Neural cell (in vitro differentiated cells): ENCODE measurements around the gene FARP1. TPM values are rescaled to one million over a fixed set of nuclear protein-coding genes. Genes with fewer than 3 reads are reported as not detected.

Experiments used
- H2AFZ ChIP-seq: fragments of 200-600, 300-800 bp; sonication (generic), shearing (Covaris generic); 2 replicates; pipeline ENCODE4 v1.6.0; 2014; ENCODE audit warnings: low read depth, mild to moderate bottlenecking, antibody characterized with exemption, low read length, moderate library complexity
- H3F3A ChIP-seq: fragments of 200-600 bp; shearing (Covaris generic); 2 replicates; pipeline ENCODE4 v1.6.1; 2016; ENCODE audit warnings: mild to moderate bottlenecking, moderate library complexity, mixed read lengths, antibody characterized with exemption, low read length; ENCODE audit not compliant: insufficient read depth, poor library complexity, severe bottlenecking
- H3K27ac ChIP-seq: fragments of 200-600, 300-800 bp; sonication (generic), shearing (Covaris generic); 2 replicates; pipeline ENCODE4 v1.5.1; 2014; ENCODE audit warnings: mild to moderate bottlenecking, low read length, moderate library complexity
- H3K27me3 ChIP-seq: fragments of 300-800, 200-600 bp; sonication (generic), shearing (Covaris generic); 2 replicates; pipeline ENCODE4 v1.6.0; 2014; ENCODE audit warnings: mild to moderate bottlenecking, low read depth, low read length, moderate library complexity; ENCODE audit not compliant: insufficient read depth
- H3K36me3 ChIP-seq: fragments of 300-800, 200-600 bp; sonication (generic), shearing (Covaris generic); 2 replicates; pipeline ENCODE4 v1.5.1; 2014; ENCODE audit warnings: mild to moderate bottlenecking, antibody characterized with exemption, low read length, moderate library complexity; ENCODE audit not compliant: insufficient read depth
- H3K4me2 ChIP-seq: fragments of 300-800, 200-600 bp; sonication (generic), shearing (Covaris generic); 2 replicates; pipeline ENCODE4 v1.6.0; 2014; ENCODE audit warnings: mild to moderate bottlenecking, low read length
- H3K4me3 ChIP-seq: fragments of 300-800, 200-600 bp; sonication (generic), shearing (Covaris generic); 2 replicates; pipeline ENCODE4 v1.5.1; 2014; ENCODE audit warnings: mild to moderate bottlenecking, low read length, moderate library complexity
- H3K79me2 ChIP-seq: fragments of 200-600 bp; shearing (Covaris generic); replicated peaks from 2 replicates; pipeline ENCODE4 v1.6.0; 2014; ENCODE audit warnings: mild to moderate bottlenecking, low read length, moderate library complexity; ENCODE audit not compliant: insufficient read depth
- H3K9ac ChIP-seq: fragments of 300-800, 200-600 bp; sonication (generic), shearing (Covaris generic); 2 replicates; pipeline ENCODE4 v1.6.1; 2016; ENCODE audit warnings: mild to moderate bottlenecking, low read length, mixed read lengths
- H3K9me2 ChIP-seq: fragments of 200-600 bp; shearing (Covaris generic); 2 replicates; pipeline ENCODE4 v1.6.1; 2016; ENCODE audit warnings: mild to moderate bottlenecking, low read length, mixed read lengths; ENCODE audit not compliant: insufficient read depth
- H3K9me3 ChIP-seq: fragments of 200-600, 300-800 bp; sonication (generic), shearing (Covaris generic); 2 replicates; pipeline ENCODE4 v1.6.1; 2016; ENCODE audit warnings: mild to moderate bottlenecking, mixed run types, low read length, moderate library complexity, mixed read lengths
- H4K20me1 ChIP-seq: fragments of 200-600 bp; shearing (Covaris generic); 2 replicates; pipeline ENCODE4 v1.6.1; 2016; ENCODE audit warnings: mild to moderate bottlenecking, mixed run types; ENCODE audit not compliant: insufficient read depth
- CTCF ChIP-seq: fragments of 450-650 bp; IDR thresholded peaks from 2 replicates; pipeline ENCODE4 v1.5.1; 2014; ENCODE audit warnings: antibody characterized with exemption, mild to moderate bottlenecking, moderate library complexity; ENCODE audit not compliant: poor library complexity, severe bottlenecking
- EP300 ChIP-seq: fragments of 450-650 bp; conservative IDR thresholded peaks from 2 replicates; pipeline ENCODE4 v1.6.1; 2014; ENCODE audit warnings: antibody characterized with exemption, mild to moderate bottlenecking, moderate library complexity; ENCODE audit not compliant: poor library complexity, severe bottlenecking
- EZH2 ChIP-seq: fragments of 200-600, 300-800 bp; shearing (Covaris generic), sonication (generic); IDR thresholded peaks from 2 replicates; pipeline ENCODE4 v1.6.1; 2014; ENCODE audit warnings: antibody characterized with exemption, low read length, borderline replicate concordance, mild to moderate bottlenecking; ENCODE audit not compliant: insufficient read depth, poor library complexity, severe bottlenecking
- MXI1 ChIP-seq: fragments of 450-650 bp; conservative IDR thresholded peaks from 2 replicates; pipeline ENCODE4 v1.6.1; 2014; ENCODE audit warnings: antibody characterized with exemption, mild to moderate bottlenecking; ENCODE audit not compliant: poor library complexity, severe bottlenecking
- POLR2AphosphoS5 ChIP-seq: IDR thresholded peaks from 2 replicates; pipeline ENCODE4 v1.6.1; 2012
- RAD21 ChIP-seq: fragments of 450-650 bp; conservative IDR thresholded peaks from 2 replicates; pipeline ENCODE4 v1.6.1; 2014; ENCODE audit warnings: antibody characterized with exemption, mild to moderate bottlenecking, moderate library complexity
- SMC3 ChIP-seq: fragments of 450-650 bp; conservative IDR thresholded peaks from 2 replicates; pipeline ENCODE4 v1.6.1; 2014; ENCODE audit warnings: antibody characterized with exemption, mild to moderate bottlenecking, moderate library complexity; ENCODE audit not compliant: poor library complexity
- TAF1 ChIP-seq: IDR thresholded peaks from 2 replicates; pipeline ENCODE4 v1.6.1; 2012; ENCODE audit warnings: low read depth
- polyA plus RNA-seq: library from polyadenylated mRNA; depleted of rRNA; stranded (reverse); fragments of >200 nt; gene quantifications from 2 replicates; pipeline ENCODE4 v1.2.3, GENCODE V29; 2014
- TF ChIP-seq, protein P1 (sequence below): IDR thresholded peaks from 2 replicates; pipeline ENCODE4 v1.6.1; 2012; ENCODE audit warnings: borderline replicate concordance

Gene FARP1
- polyA plus RNA-seq, 1 donor from 2014 or later = 19.7 TPM

DNA sequence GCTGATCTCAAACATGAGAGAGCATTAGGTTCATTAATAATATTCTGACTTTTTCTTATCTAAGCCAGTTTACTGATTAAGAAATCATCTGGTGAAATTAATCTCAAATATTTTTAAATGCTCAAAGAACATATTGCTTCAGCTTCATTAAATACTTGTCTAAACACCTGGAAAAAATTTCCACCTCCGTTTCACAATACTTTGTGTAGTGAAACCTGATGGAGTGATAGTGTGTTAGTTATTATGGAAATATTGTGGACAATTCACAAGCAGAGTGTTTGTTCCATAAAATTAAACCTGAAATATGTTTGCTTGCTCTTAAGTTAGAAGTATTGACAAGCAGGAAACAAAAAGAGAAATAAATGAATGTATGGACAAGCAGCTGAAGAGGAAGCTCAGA, 91.5 kb downstream of the FARP1 start:
- H3K79me2 ChIP-seq = peaks cover 21% of the 10 kb centered on the region
- H3F3A ChIP-seq = no peaks in the 10 kb centered on the region

GRCh38 chr13:98236197-98236596, 93.3 kb downstream of the FARP1 start:
- H4K20me1 ChIP-seq = no peaks in the 10 kb centered on the region
- H3K9ac ChIP-seq = no peak overlapping the region
- H2AFZ ChIP-seq = no peak overlapping the region
- H3K4me3 ChIP-seq = no peak overlapping the region
- TF ChIP-seq CTCF = no peak
- no peak for TF ChIP-seq TAF1
- TF ChIP-seq SMC3 = no peak
- no peak for TF ChIP-seq POLR2AphosphoS5
- TF ChIP-seq EZH2 = no peak
- TF ChIP-seq RAD21 = no peak
- no peak for TF ChIP-seq EP300
- no peak for TF ChIP-seq MXI1
- TF ChIP-seq, protein P1, sequence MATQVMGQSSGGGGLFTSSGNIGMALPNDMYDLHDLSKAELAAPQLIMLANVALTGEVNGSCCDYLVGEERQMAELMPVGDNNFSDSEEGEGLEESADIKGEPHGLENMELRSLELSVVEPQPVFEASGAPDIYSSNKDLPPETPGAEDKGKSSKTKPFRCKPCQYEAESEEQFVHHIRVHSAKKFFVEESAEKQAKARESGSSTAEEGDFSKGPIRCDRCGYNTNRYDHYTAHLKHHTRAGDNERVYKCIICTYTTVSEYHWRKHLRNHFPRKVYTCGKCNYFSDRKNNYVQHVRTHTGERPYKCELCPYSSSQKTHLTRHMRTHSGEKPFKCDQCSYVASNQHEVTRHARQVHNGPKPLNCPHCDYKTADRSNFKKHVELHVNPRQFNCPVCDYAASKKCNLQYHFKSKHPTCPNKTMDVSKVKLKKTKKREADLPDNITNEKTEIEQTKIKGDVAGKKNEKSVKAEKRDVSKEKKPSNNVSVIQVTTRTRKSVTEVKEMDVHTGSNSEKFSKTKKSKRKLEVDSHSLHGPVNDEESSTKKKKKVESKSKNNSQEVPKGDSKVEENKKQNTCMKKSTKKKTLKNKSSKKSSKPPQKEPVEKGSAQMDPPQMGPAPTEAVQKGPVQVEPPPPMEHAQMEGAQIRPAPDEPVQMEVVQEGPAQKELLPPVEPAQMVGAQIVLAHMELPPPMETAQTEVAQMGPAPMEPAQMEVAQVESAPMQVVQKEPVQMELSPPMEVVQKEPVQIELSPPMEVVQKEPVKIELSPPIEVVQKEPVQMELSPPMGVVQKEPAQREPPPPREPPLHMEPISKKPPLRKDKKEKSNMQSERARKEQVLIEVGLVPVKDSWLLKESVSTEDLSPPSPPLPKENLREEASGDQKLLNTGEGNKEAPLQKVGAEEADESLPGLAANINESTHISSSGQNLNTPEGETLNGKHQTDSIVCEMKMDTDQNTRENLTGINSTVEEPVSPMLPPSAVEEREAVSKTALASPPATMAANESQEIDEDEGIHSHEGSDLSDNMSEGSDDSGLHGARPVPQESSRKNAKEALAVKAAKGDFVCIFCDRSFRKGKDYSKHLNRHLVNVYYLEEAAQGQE = no peak
- H3K9me3 ChIP-seq = no peaks in the 10 kb centered on the region
- H3K4me2 ChIP-seq = no peak overlapping the region
- H3K79me2 ChIP-seq = peaks cover 22% of the 10 kb centered on the region
- no peaks in the 10 kb centered on the region for H3K9me2 ChIP-seq
- no peak overlapping the region for H3K27ac ChIP-seq
- H3F3A ChIP-seq = no peaks in the 10 kb centered on the region
- no peaks in the 10 kb centered on the region for H3K36me3 ChIP-seq
- no peaks in the 10 kb centered on the region for H3K27me3 ChIP-seq

More for the DNA sequence above, 91.5 kb downstream of the FARP1 start:
- Histone ChIP-seq H3K9me3 (peaks cover 2% of the 10 kb centered on the region), H3K4me2 (no peak overlapping the region), H3K9me2 (no peaks in the 10 kb centered on the region), H2AFZ (no peak overlapping the region), H3K9ac (no peak overlapping the region), H3K36me3 (no peaks in the 10 kb centered on the region), H3K27me3 (no peaks in the 10 kb centered on the region), H3K27ac (no peak overlapping the region), H4K20me1 (no peaks in the 10 kb centered on the region), H3K4me3 (no peak overlapping the region)
- no peak for TF ChIP-seq POLR2AphosphoS5
- TF ChIP-seq SMC3 = no peak
- TF ChIP-seq RAD21 = no peak
- TF ChIP-seq MXI1 = no peak
- TF ChIP-seq, protein P1 = no peak
- no peak for TF ChIP-seq TAF1
- no peak for TF ChIP-seq CTCF
- no peak for TF ChIP-seq EP300
- TF ChIP-seq EZH2 = no peak
